Embryonic facial prominence (tissue), 1 donor: ENCODE measurements around the gene GLG1.
"Not testable (repeated sequence)": the region's sequence is repeated elsewhere in the genome, so short reads cannot be mapped to it uniquely, and the experiment has no call there.

Experiments used
- DNase-seq: peaks from one replicate; pipeline ENCODE4 v3.0.0-alpha.2; 2016; ENCODE audit errors: extremely low spot score

GLG1 gene

GRCh38 chr16:74537746-74538145, 69.2 kb downstream of the GLG1 start:
- DNase-seq = not testable (repeated sequence)

GRCh38 chr16:74534650-74535049, 72.3 kb downstream of the GLG1 start:
- not testable (repeated sequence) for DNase-seq

GRCh38 chr16:74524926-74525325, 82.0 kb downstream of the GLG1 start:
- DNase-seq = no peak

- no peak for DNase-seq
Measured at GRCh38 chr16:74524117-74524516, 82.8 kb downstream of the GLG1 start.

- DNase-seq = not testable (repeated sequence)
Measured at GRCh38 chr16:74523706-74524105, 83.2 kb downstream of the GLG1 start.

- no peak for DNase-seq
Measured at GRCh38 chr16:74522160-74522559, 84.8 kb downstream of the GLG1 start.

GRCh38 chr16:74521691-74522090, 85.2 kb downstream of the GLG1 start:
- DNase-seq = no peak

GRCh38 chr16:74518934-74519333, 88.0 kb downstream of the GLG1 start:
- DNase-seq = not testable (repeated sequence)

- no peak for DNase-seq
Measured at GRCh38 chr16:74511961-74512360, 95.0 kb downstream of the GLG1 start.

GRCh38 chr16:74505011-74505410, 101.9 kb downstream of the GLG1 start:
- no peak for DNase-seq

- no peak for DNase-seq
Measured at GRCh38 chr16:74503412-74503811, 103.5 kb downstream of the GLG1 start.

GRCh38 chr16:74501484-74502478, 105.1 kb downstream of the GLG1 start:
- DNase-seq = no peak

- no peak for DNase-seq
Measured at GRCh38 chr16:74500907-74501306, 106.0 kb downstream of the GLG1 start.

GRCh38 chr16:74499114-74499513, 107.8 kb downstream of the GLG1 start:
- no peak for DNase-seq

GRCh38 chr16:74497761-74498160, 109.2 kb downstream of the GLG1 start:
- no peak for DNase-seq

GRCh38 chr16:74496054-74496453, 110.9 kb downstream of the GLG1 start:
- no peak for DNase-seq

GRCh38 chr16:74492976-74493375, 113.9 kb downstream of the GLG1 start:
- no peak for DNase-seq

- no peak for DNase-seq
Measured at GRCh38 chr16:74487634-74488495, 119.0 kb downstream of the GLG1 start.

GRCh38 chr16:74485916-74486315, 121.0 kb downstream of the GLG1 start:
- DNase-seq = no peak

- no peak for DNase-seq
Measured at GRCh38 chr16:74480150-74481029, 126.5 kb downstream of the GLG1 start.

GRCh38 chr16:74477226-74477625, 129.7 kb downstream of the GLG1 start:
- DNase-seq = no peak
